Neural progenitor cell (in vitro differentiated cells): ENCODE results near the gene CPNE1. TPM values are rescaled to one million over a fixed set of nuclear protein-coding genes. Genes with fewer than 3 reads are reported as not detected.

Experiments
- DNase-seq: peaks from one replicate; pipeline ENCODE4 v3.0.0-alpha.2; 2016; ENCODE audit warnings: low spot score
- H2AFZ ChIP-seq: fragments of 200-600 bp; sonication (generic); replicated peaks from 2 replicates; pipeline ENCODE4 v1.6.1; 2016; ENCODE audit warnings: antibody characterized with exemption
- H3F3A ChIP-seq: fragments of 200-600 bp; sonication (generic); 2 replicates; pipeline ENCODE4 v1.6.1; 2016; ENCODE audit warnings: antibody characterized with exemption, low read depth
- H3K27ac ChIP-seq: fragments of 200-600 bp; sonication (generic); 2 replicates; pipeline ENCODE4 v1.5.1; 2016; ENCODE audit warnings: mild to moderate bottlenecking
- H3K27me3 ChIP-seq: fragments of 200-600 bp; sonication (generic); 2 replicates; pipeline ENCODE4 v1.6.1; 2016; ENCODE audit warnings: mild to moderate bottlenecking, moderate library complexity
- H3K36me3 ChIP-seq: fragments of 200-600 bp; sonication (generic); 2 replicates; pipeline ENCODE4 v1.5.1; 2016
- H3K4me1 ChIP-seq: fragments of 200-600 bp; sonication (generic); 2 replicates; pipeline ENCODE4 v1.6.1; 2016; ENCODE audit warnings: mixed run types
- H3K4me2 ChIP-seq: fragments of 200-600 bp; sonication (generic); 2 replicates; pipeline ENCODE4 v1.6.1; 2016
- H3K4me3 ChIP-seq: fragments of 200-600 bp; sonication (generic); 2 replicates; pipeline ENCODE4 v1.5.1; 2016
- H3K79me2 ChIP-seq: fragments of 200-600 bp; sonication (generic); 2 replicates; pipeline ENCODE4 v1.6.1; 2016; ENCODE audit warnings: low read depth
- H3K9ac ChIP-seq: fragments of 200-600 bp; sonication (generic); 2 replicates; pipeline ENCODE4 v1.6.1; 2016
- H3K9me3 ChIP-seq: fragments of 200-600 bp; sonication (generic); 2 replicates; pipeline ENCODE4 v1.5.1; 2016; ENCODE audit warnings: low read depth
- H4K20me1 ChIP-seq: fragments of 200-600 bp; sonication (generic); 2 replicates; pipeline ENCODE4 v1.6.1; 2016; ENCODE audit warnings: low read depth
- H3K27ac Mint-ChIP-seq: 3 replicates; pipeline ENCODE4 v1.8.0; 2021; ENCODE audit warnings: mixed read lengths
- H3K27me3 Mint-ChIP-seq: 2 replicates; pipeline ENCODE4 v1.8.0; 2022; ENCODE audit warnings: low read depth, mild to moderate bottlenecking, inconsistent platforms, moderate library complexity, mixed read lengths; ENCODE audit not compliant: insufficient read depth
- H3K36me3 Mint-ChIP-seq: 3 replicates; pipeline ENCODE4 v1.8.0; 2021; ENCODE audit warnings: mixed read lengths
- H3K4me1 Mint-ChIP-seq: 3 replicates; pipeline ENCODE4 v1.8.0; 2021; ENCODE audit warnings: mixed read lengths
- H3K4me3 Mint-ChIP-seq: 3 replicates; pipeline ENCODE4 v1.8.0; 2021; ENCODE audit warnings: mild to moderate bottlenecking, moderate library complexity, mixed read lengths
- H3K9me3 Mint-ChIP-seq: 3 replicates; pipeline ENCODE4 v1.8.0; 2020; ENCODE audit warnings: mixed read lengths
- CTCF ChIP-seq: fragments of 200-600 bp; sonication (generic); IDR thresholded peaks from 2 replicates; pipeline ENCODE4 v1.5.1; 2017; ENCODE audit warnings: antibody characterized with exemption, mild to moderate bottlenecking
- EZH2 ChIP-seq: fragments of 200-600 bp; sonication (generic); IDR thresholded peaks from 2 replicates; pipeline ENCODE4 v1.6.1; 2017; ENCODE audit warnings: antibody characterized with exemption, mild to moderate bottlenecking, moderate library complexity
- EZH2phosphoT487 ChIP-seq: fragments of 200-600 bp; sonication (generic); IDR thresholded peaks from 2 replicates; pipeline ENCODE4 v1.6.1; 2017; ENCODE audit warnings: antibody characterized with exemption
- total RNA-seq: library from RNA; depleted of rRNA; stranded (reverse); fragments of >200 nt; gene quantifications from 2 replicates; pipeline ENCODE4 v1.2.3, GENCODE V29; 2015; ENCODE audit warnings: low replicate concordance

The CPNE1 gene
- total RNA-seq, 1 donor from 2014 or later = 140 TPM

- Histone ChIP-seq H3K4me1 (peaks cover 14% of the 10 kb centered on the region), H3K9ac (no peak overlapping the region), H2AFZ (no peak overlapping the region), H3K9me3 (no peaks in the 10 kb centered on the region), H3K79me2 (no peaks in the 10 kb centered on the region), H3K27me3 (peaks cover 11% of the 10 kb centered on the region), H3K4me2 (no peak overlapping the region), H3K4me3 (no peak overlapping the region), H3K36me3 (peaks cover 7% of the 10 kb centered on the region), H3F3A (peaks cover 72% of the 10 kb centered on the region), H3K27ac (peak overlapping the region; percentile 54), H4K20me1 (peaks cover 3% of the 10 kb centered on the region)
- Mint-ChIP-seq H3K36me3 (peaks cover 20% of the 10 kb centered on the region), H3K9me3 (no peaks in the 10 kb centered on the region), H3K4me3 (no peak overlapping the region), H3K27me3 (peaks cover 2% of the 10 kb centered on the region), H3K27ac (no peak overlapping the region), H3K4me1 (peaks cover 19% of the 10 kb centered on the region)
- no peak for DNase-seq
- no peak for TF ChIP-seq CTCF
- TF ChIP-seq EZH2 = no peak
- TF ChIP-seq EZH2phosphoT487 = no peak
Observed at GRCh38 chr20:35620818-35621559, 43.7 kb downstream of the CPNE1 start.

GRCh38 chr20:35619196-35620095, 45.3 kb downstream of the CPNE1 start:
- H4K20me1 ChIP-seq = peaks cover 3% of the 10 kb centered on the region
- H3K4me3 ChIP-seq = peak overlapping the region; percentile 46
- H3K4me1 ChIP-seq = peaks cover 14% of the 10 kb centered on the region
- no peak overlapping the region for H3K27ac Mint-ChIP-seq
- TF ChIP-seq EZH2 (no peak), CTCF (peak; percentile 72)
- H3F3A ChIP-seq = peaks cover 79% of the 10 kb centered on the region
- peak overlapping the region; percentile 94 for H3K4me2 ChIP-seq
- H3K36me3 Mint-ChIP-seq = peaks cover 13% of the 10 kb centered on the region
- peak; percentile 96 for DNase-seq
- no peak overlapping the region for H3K27ac ChIP-seq
- H3K9me3 ChIP-seq = no peaks in the 10 kb centered on the region
- peaks cover 5% of the 10 kb centered on the region for H3K27me3 Mint-ChIP-seq
- H3K4me1 Mint-ChIP-seq = peaks cover 22% of the 10 kb centered on the region
- H3K9ac ChIP-seq = no peak overlapping the region
- peaks cover 3% of the 10 kb centered on the region for H3K36me3 ChIP-seq
- H3K79me2 ChIP-seq = no peaks in the 10 kb centered on the region
- peaks cover 15% of the 10 kb centered on the region for H3K27me3 ChIP-seq
- H3K4me3 Mint-ChIP-seq = peak overlapping the region; percentile 91
- no peaks in the 10 kb centered on the region for H3K9me3 Mint-ChIP-seq
- H2AFZ ChIP-seq = peak overlapping the region; percentile 52

- H3K9ac ChIP-seq = no peak overlapping the region
- Mint-ChIP-seq H3K9me3 (no peaks in the 10 kb centered on the region), H3K36me3 (peaks cover 13% of the 10 kb centered on the region)
Observed at GRCh38 chr20:35618263-35619131, 46.2 kb downstream of the CPNE1 start.

More at GRCh38 chr20:35618263-35619131, 46.2 kb downstream of the CPNE1 start:
- Mint-ChIP-seq H3K4me3 (peak overlapping the region; percentile 91), H3K4me1 (peaks cover 22% of the 10 kb centered on the region), H3K27ac (no peak overlapping the region), H3K27me3 (peaks cover 11% of the 10 kb centered on the region)
- TF ChIP-seq EZH2 (no peak), CTCF (no peak), EZH2phosphoT487 (no peak)
- Histone ChIP-seq H3K27me3 (peaks cover 15% of the 10 kb centered on the region), H3K27ac (no peak overlapping the region), H3K9me3 (no peaks in the 10 kb centered on the region), H3K79me2 (no peaks in the 10 kb centered on the region), H3K4me3 (peak overlapping the region; percentile 46), H2AFZ (peak overlapping the region; percentile 52), H3F3A (peaks cover 75% of the 10 kb centered on the region), H3K4me1 (peaks cover 14% of the 10 kb centered on the region), H3K36me3 (peaks cover 3% of the 10 kb centered on the region), H4K20me1 (peaks cover 3% of the 10 kb centered on the region), H3K4me2 (peak overlapping the region; percentile 94)
- peak; percentile 57 for DNase-seq
